Measurements from ENCODE around the gene PARD3. TPM values are rescaled to one million over a fixed set of nuclear protein-coding genes. Genes with fewer than 3 reads are reported as not detected.

The PARD3 gene
- total RNA-seq, 1 experiment from 2014 or later: 46.3 TPM

- H3K4me1 ChIP-seq (ENCODE audit: control insufficient read depth in 1 of 2, insufficient read depth in 2 of 2, low read length in 2 of 2): peaks cover 29 to 38% of the 10 kb centered on the region in 2 experiments
- H3K9me2 ChIP-seq (ENCODE audit: insufficient read depth): no peaks in the 10 kb centered on the region
- no peak overlapping the region for H3K4me2 ChIP-seq (ENCODE audit: low read length)
- no peak for TF ChIP-seq SP1 (IDR thresholded peaks at IDR 0.05; ENCODE audit: low read depth)
- TF ChIP-seq YY1 (IDR thresholded peaks at IDR 0.05; ENCODE audit: extremely low read depth, insufficient replicate concordance, low read depth, low read length): no peak
- TF ChIP-seq JUND (IDR thresholded peaks at IDR 0.05): no peak
- TF ChIP-seq POLR2AphosphoS5 (IDR thresholded peaks at IDR 0.05; ENCODE audit: low read depth, low read length): no peak
- TF ChIP-seq REST (IDR thresholded peaks at IDR 0.05; ENCODE audit: low read depth): no peak
- TF ChIP-seq FOSL1 (IDR thresholded peaks at IDR 0.05; ENCODE audit: low read depth): no peak
- TF ChIP-seq TCF7L2 (IDR thresholded peaks at IDR 0.05; ENCODE audit: borderline replicate concordance, extremely low read depth, insufficient read depth, insufficient read length): no peak
- no peak for TF ChIP-seq CEBPB (IDR thresholded peaks at IDR 0.05; ENCODE audit: low read depth)
- TF ChIP-seq CBX3 (IDR thresholded peaks at IDR 0.05; ENCODE audit: low read depth): no peak
- no peak for TF ChIP-seq RAD21 (IDR thresholded peaks at IDR 0.05; ENCODE audit: low read depth)
- TF ChIP-seq EZH2 (IDR thresholded peaks at IDR 0.05): no peak
- ATAC-seq (0 out of 2 replicates have a peak, but pooled peaks have one; percentile 30), DNase-seq (ENCODE audit: low read depth, low spot score) (no peak)
- H3K9me3 ChIP-seq (ENCODE audit: control insufficient read depth in 1 of 2, insufficient read depth in 1 of 2, low read depth in 1 of 2, low read length in 2 of 2): no peaks in the 10 kb centered on the region
- ChIA-PET CTCF (no interaction called here), POLR2A (interaction anchor here (0.5 kb wide), 1 partner anchor 418 kb away, joined by 3 read pairs; no protein-coding TSS in a partner anchor), RAD21 (ENCODE audit: low non-redundant PET in 1 of 2, low total read pairs in 2 of 2, uncharacterized antibody in 2 of 2, unreplicated experiment in 2 of 2) (no interaction called here)
- no peaks in the 10 kb centered on the region for H4K20me1 ChIP-seq (ENCODE audit: insufficient read depth)
- intact Hi-C loops (cut with micrococcal nuclease): no loop called here
- no peak overlapping the region for H2AFZ ChIP-seq (ENCODE audit: low read depth, low read length, poor library complexity, severe bottlenecking)
- H3K27ac ChIP-seq (ENCODE audit: low read depth, low read length): no peak overlapping the region
- BruUV-seq (replicated peaks): no TSS peak
- no peak overlapping the region for H3K4me3 ChIP-seq (replicated peaks in 1 of 2; ENCODE audit: low read depth in 1 of 2, low read length in 2 of 2)
- H3K79me2 ChIP-seq (ENCODE audit: insufficient read depth, low read length): no peaks in the 10 kb centered on the region
- no peaks in the 10 kb centered on the region for H3K36me3 ChIP-seq (ENCODE audit: control insufficient read depth in 1 of 2, insufficient read depth in 2 of 2, low read length in 2 of 2)
- H3K27me3 ChIP-seq (ENCODE audit: insufficient read depth, low read length): no peaks in the 10 kb centered on the region
- no peak overlapping the region for H3K9ac ChIP-seq (ENCODE audit: low read length)
Measured at GRCh38 chr10:34434119-34434594, 380.9 kb downstream of the PARD3 start.

All from HCT116 (cell line).